Measurements from ENCODE around the gene RANBP9. TPM values are rescaled to one million over a fixed set of nuclear protein-coding genes. Genes with fewer than 3 reads are reported as not detected.

Gene RANBP9
- total and polyA plus RNA-seq, 9 of the 15 experiments (the other 6 are each of a cell fraction or from before 2014, with no cell fraction given), result 27.5 to 130 (median 61.5) TPM

GRCh38 chr6:13702809-13703302 is 8.8 kb downstream of the RANBP9 start (continued):
- TF ChIP-seq HDAC3 (IDR thresholded peaks at IDR 0.05; ENCODE audit: borderline replicate concordance, partially characterized antibody), result no peak
- no peak; the same call in 1 of the 2 replicates for TF ChIP-seq SMARCA5 (IDR thresholded peaks at IDR 0.05)
- TF ChIP-seq BHLHE40 (IDR thresholded peaks at IDR 0.05; ENCODE audit: low read length), result peak; percentile 37; the same call in 1 of the 2 replicates
- no peak for TF ChIP-seq ESRRB (CRISPR knock-in tag; IDR thresholded peaks at IDR 0.05; ENCODE audit: borderline replicate concordance)
- no peak for TF ChIP-seq SRSF1 (IDR thresholded peaks at IDR 0.05; ENCODE audit: low read depth, low read length)
- TF ChIP-seq CBFA2T3 (IDR thresholded peaks at IDR 0.05), result peak; percentile 67
- TF ChIP-seq MEIS2 (IDR thresholded peaks at IDR 0.05; ENCODE audit: partially characterized antibody), result peak; percentile 30
- no peak for TF ChIP-seq TSC22D4 (tag; IDR thresholded peaks at IDR 0.05)
- TF ChIP-seq ARHGAP35 (IDR thresholded peaks at IDR 0.05; ENCODE audit: partially characterized antibody), result no peak
- TF ChIP-seq HNRNPK (IDR thresholded peaks at IDR 0.05; ENCODE audit: low read depth, low read length, poor library complexity, severe bottlenecking), result no peak
- 0 out of 2 replicates have a peak, but pooled peaks have one; percentile 32 for TF ChIP-seq MYC (IDR thresholded peaks at IDR 0.05; ENCODE audit: low read depth, low read length)
- TF ChIP-seq MYC (CRISPR knock-in tag; IDR thresholded peaks at IDR 0.05; ENCODE audit: borderline replicate concordance, low read depth), result no peak
- TF ChIP-seq ATF4 (CRISPR knock-in tag; IDR thresholded peaks at IDR 0.05), result peak; percentile 75; the same call in 1 of the 2 replicates
- TF ChIP-seq NFATC3 (IDR thresholded peaks at IDR 0.05), result peak; percentile 74; the same call in 1 of the 2 replicates
- peak; percentile 18 to 66; a peak in 2 of 4 replicates for TF ChIP-seq RCOR1 (IDR thresholded peaks at IDR 0.05; ENCODE audit: borderline replicate concordance in 1 of 2, low read depth in 2 of 2, low read length in 2 of 2)
- peak; percentile 54; the same call in 1 of the 2 replicates for TF ChIP-seq CC2D1A (IDR thresholded peaks at IDR 0.05)
- TF ChIP-seq TEAD1 (CRISPR knock-in tag; IDR thresholded peaks at IDR 0.05), result 0 out of 4 replicates have a peak, but pooled peaks of 1 of the 2 experiments have one; percentile 16
- TF ChIP-seq NRF1 (conservative IDR thresholded peaks at IDR 0.05 in 1 of 2, IDR thresholded peaks at IDR 0.05 in 1 of 2), result peak in 1 of 2 experiments; percentile 35; a peak in 2 of 4 replicates
- TF ChIP-seq HDGF (IDR thresholded peaks at IDR 0.05), result 0 out of 2 replicates have a peak, but pooled peaks have one; percentile 14
- 0 out of 2 replicates have a peak, but pooled peaks have one; percentile 16 for TF ChIP-seq ZBTB12 (CRISPR knock-in tag; IDR thresholded peaks at IDR 0.05)
- TF ChIP-seq SREBF2 (CRISPR knock-in tag; IDR thresholded peaks at IDR 0.05), result no peak
- peak; percentile 13; the same call in 1 of the 2 replicates for TF ChIP-seq JUND (IDR thresholded peaks at IDR 0.05; ENCODE audit: borderline replicate concordance, low read depth, low read length)
- peak; percentile 61; the same call in 1 of the 3 replicates for TF ChIP-seq JUND (tag; IDR thresholded peaks at IDR 0.05; ENCODE audit: borderline replicate concordance, low read depth, low read length)
- TF ChIP-seq NR2C1 (IDR thresholded peaks at IDR 0.05), result no peak
- no peak for TF ChIP-seq NR2C1 (tag; IDR thresholded peaks at IDR 0.05)
- TF ChIP-seq FOSL1 (tag; conservative IDR thresholded peaks at IDR 0.05), result no peak
- TF ChIP-seq RBFOX2 (IDR thresholded peaks at IDR 0.05; ENCODE audit: low read depth, low read length), result 0 out of 2 replicates have a peak, but pooled peaks have one; percentile 11
- peak; percentile 19; the same call in 1 of the 2 replicates for TF ChIP-seq ZBTB9 (CRISPR knock-in tag; IDR thresholded peaks at IDR 0.05)
- TF ChIP-seq ELF4 (CRISPR knock-in tag; IDR thresholded peaks at IDR 0.05), result peak; percentile 68; the same call in 1 of the 2 replicates

Data from K562 (cell line).